ENCODE measurements around the gene TMEM259.

TMEM259 gene

GRCh38 chr19:1001538-1002166, 19.3 kb downstream of the TMEM259 start:
- H3K9me3 ChIP-seq (ENCODE audit: control insufficient read depth, low read depth, low read length) = no peaks in the 10 kb centered on the region
- H3K27ac ChIP-seq (ENCODE audit: low read length) = no peak overlapping the region
- H3K4me1 ChIP-seq (ENCODE audit: control insufficient read depth, low read depth, low read length) = no peaks in the 10 kb centered on the region
- H3K4me3 ChIP-seq (ENCODE audit: low read length) = no peak overlapping the region
- H3K36me3 ChIP-seq (ENCODE audit: control insufficient read depth, low read depth, low read length) = no peaks in the 10 kb centered on the region
- H3K9ac ChIP-seq (ENCODE audit: low read length) = no peak overlapping the region
- H3K27me3 ChIP-seq (ENCODE audit: control insufficient read depth, insufficient read depth, low read length) = peaks cover 41% of the 10 kb centered on the region

GRCh38 chr19:1000591-1001537, 20.1 kb downstream of the TMEM259 start:
- Histone ChIP-seq H3K4me1 (ENCODE audit: control insufficient read depth, low read depth, low read length) (no peaks in the 10 kb centered on the region), H3K4me3 (ENCODE audit: low read length) (peak overlapping the region; percentile 17), H3K27ac (ENCODE audit: low read length) (no peak overlapping the region)

GRCh38 chr19:1000095-1000494, 20.8 kb downstream of the TMEM259 start, which contains the start of gene GRIN3B:
GRIN3B (plus strand) TSS chr19:1000419; CDS start chr19:1000438, 19 bp downstream.
- Histone ChIP-seq H3K4me1 (ENCODE audit: control insufficient read depth, low read depth, low read length) (no peaks in the 10 kb centered on the region), H3K27ac (ENCODE audit: low read length) (no peak within 1 kb of the TSS), H3K9me3 (ENCODE audit: control insufficient read depth, low read depth, low read length) (no peaks in the 10 kb centered on the region), H3K9ac (ENCODE audit: low read length) (no peak within 1 kb of the TSS), H3K27me3 (ENCODE audit: control insufficient read depth, insufficient read depth, low read length) (peaks cover 54% of the 10 kb centered on the region), H3K36me3 (ENCODE audit: control insufficient read depth, low read depth, low read length) (no peaks in the 10 kb centered on the region), H3K4me3 (ENCODE audit: low read length) (peak within 1 kb of the TSS; percentile 17)

More at GRCh38 chr19:1000591-1001537, 20.1 kb downstream of the TMEM259 start:
- H3K9me3 ChIP-seq (ENCODE audit: control insufficient read depth, low read depth, low read length) = no peaks in the 10 kb centered on the region
- H3K36me3 ChIP-seq (ENCODE audit: control insufficient read depth, low read depth, low read length) = no peaks in the 10 kb centered on the region
- peaks cover 49% of the 10 kb centered on the region for H3K27me3 ChIP-seq (ENCODE audit: control insufficient read depth, insufficient read depth, low read length)
- no peak overlapping the region for H3K9ac ChIP-seq (ENCODE audit: low read length)

- no peaks in the 10 kb centered on the region for H3K4me1 ChIP-seq (ENCODE audit: control insufficient read depth, low read depth, low read length)
- no peak overlapping the region for H3K4me3 ChIP-seq (ENCODE audit: low read length)
- peaks cover 54% of the 10 kb centered on the region for H3K27me3 ChIP-seq (ENCODE audit: control insufficient read depth, insufficient read depth, low read length)
- no peaks in the 10 kb centered on the region for H3K9me3 ChIP-seq (ENCODE audit: control insufficient read depth, low read depth, low read length)
- no peak overlapping the region for H3K27ac ChIP-seq (ENCODE audit: low read length)
- no peaks in the 10 kb centered on the region for H3K36me3 ChIP-seq (ENCODE audit: control insufficient read depth, low read depth, low read length)
- H3K9ac ChIP-seq (ENCODE audit: low read length) = no peak overlapping the region
These were observed 21.6 kb downstream of the TMEM259 start for GRCh38 chr19:999379-999719.

GRCh38 chr19:998064-998463, 22.9 kb downstream of the TMEM259 start:
- Histone ChIP-seq H3K9me3 (ENCODE audit: control insufficient read depth, low read depth, low read length) (no peaks in the 10 kb centered on the region), H3K4me3 (ENCODE audit: low read length) (no peak overlapping the region), H3K9ac (ENCODE audit: low read length) (no peak overlapping the region), H3K27ac (ENCODE audit: low read length) (no peak overlapping the region), H3K27me3 (ENCODE audit: control insufficient read depth, insufficient read depth, low read length) (peaks cover 54% of the 10 kb centered on the region), H3K4me1 (ENCODE audit: control insufficient read depth, low read depth, low read length) (no peaks in the 10 kb centered on the region), H3K36me3 (ENCODE audit: control insufficient read depth, low read depth, low read length) (no peaks in the 10 kb centered on the region)

GRCh38 chr19:996051-996838, 24.7 kb downstream of the TMEM259 start:
- Histone ChIP-seq H3K36me3 (ENCODE audit: control insufficient read depth, low read depth, low read length) (no peaks in the 10 kb centered on the region), H3K9me3 (ENCODE audit: control insufficient read depth, low read depth, low read length) (no peaks in the 10 kb centered on the region), H3K27me3 (ENCODE audit: control insufficient read depth, insufficient read depth, low read length) (peaks cover 49% of the 10 kb centered on the region), H3K9ac (ENCODE audit: low read length) (no peak overlapping the region), H3K4me1 (ENCODE audit: control insufficient read depth, low read depth, low read length) (no peaks in the 10 kb centered on the region), H3K4me3 (ENCODE audit: low read length) (peak overlapping the region; percentile 33), H3K27ac (ENCODE audit: low read length) (no peak overlapping the region)

GRCh38 chr19:995051-995827, 25.7 kb downstream of the TMEM259 start:
- H3K9me3 ChIP-seq (ENCODE audit: control insufficient read depth, low read depth, low read length) = no peaks in the 10 kb centered on the region
- no peak overlapping the region for H3K9ac ChIP-seq (ENCODE audit: low read length)

GRCh38 chr19:994516-994915, 26.4 kb downstream of the TMEM259 start:
- H3K4me1 ChIP-seq (ENCODE audit: control insufficient read depth, low read depth, low read length) = no peaks in the 10 kb centered on the region
- peaks cover 41% of the 10 kb centered on the region for H3K27me3 ChIP-seq (ENCODE audit: control insufficient read depth, insufficient read depth, low read length)
- H3K9ac ChIP-seq (ENCODE audit: low read length) = no peak overlapping the region
- no peaks in the 10 kb centered on the region for H3K9me3 ChIP-seq (ENCODE audit: control insufficient read depth, low read depth, low read length)
- H3K36me3 ChIP-seq (ENCODE audit: control insufficient read depth, low read depth, low read length) = peaks cover 2% of the 10 kb centered on the region
- no peak overlapping the region for H3K27ac ChIP-seq (ENCODE audit: low read length)
- H3K4me3 ChIP-seq (ENCODE audit: low read length) = no peak overlapping the region

More at GRCh38 chr19:995051-995827, 25.7 kb downstream of the TMEM259 start:
- no peak overlapping the region for H3K4me3 ChIP-seq (ENCODE audit: low read length)
- H3K27me3 ChIP-seq (ENCODE audit: control insufficient read depth, insufficient read depth, low read length) = peaks cover 42% of the 10 kb centered on the region
- H3K27ac ChIP-seq (ENCODE audit: low read length) = no peak overlapping the region
- no peaks in the 10 kb centered on the region for H3K36me3 ChIP-seq (ENCODE audit: control insufficient read depth, low read depth, low read length)
- H3K4me1 ChIP-seq (ENCODE audit: control insufficient read depth, low read depth, low read length) = no peaks in the 10 kb centered on the region

GRCh38 chr19:993831-994393, 27.0 kb downstream of the TMEM259 start:
- H3K27me3 ChIP-seq (ENCODE audit: control insufficient read depth, insufficient read depth, low read length) = peaks cover 35% of the 10 kb centered on the region
- no peak overlapping the region for H3K4me3 ChIP-seq (ENCODE audit: low read length)
- H3K9me3 ChIP-seq (ENCODE audit: control insufficient read depth, low read depth, low read length) = no peaks in the 10 kb centered on the region
- H3K27ac ChIP-seq (ENCODE audit: low read length) = no peak overlapping the region
- no peaks in the 10 kb centered on the region for H3K4me1 ChIP-seq (ENCODE audit: control insufficient read depth, low read depth, low read length)
- peaks cover 2% of the 10 kb centered on the region for H3K36me3 ChIP-seq (ENCODE audit: control insufficient read depth, low read depth, low read length)
- no peak overlapping the region for H3K9ac ChIP-seq (ENCODE audit: low read length)

GRCh38 chr19:993361-993830, 27.5 kb downstream of the TMEM259 start:
- Histone ChIP-seq H3K4me3 (ENCODE audit: low read length) (no peak overlapping the region), H3K36me3 (ENCODE audit: control insufficient read depth, low read depth, low read length) (peaks cover 6% of the 10 kb centered on the region), H3K9ac (ENCODE audit: low read length) (no peak overlapping the region), H3K27ac (ENCODE audit: low read length) (no peak overlapping the region), H3K27me3 (ENCODE audit: control insufficient read depth, insufficient read depth, low read length) (peaks cover 30% of the 10 kb centered on the region), H3K9me3 (ENCODE audit: control insufficient read depth, low read depth, low read length) (no peaks in the 10 kb centered on the region), H3K4me1 (ENCODE audit: control insufficient read depth, low read depth, low read length) (no peaks in the 10 kb centered on the region)
